Islet of Langerhans (tissue), 1 donor: ENCODE measurements around the gene RRP36.

ENCODE experiments used
- FAIRE-seq: peaks from one replicate; lab custom pipeline; 2011; peaks lifted over from hg19 to GRCh38; lab: Jason Lieb, UNC

The RRP36 gene

GRCh38 chr6:43074847-43075669 lies 53.6 kb downstream of the RRP36 start:
- FAIRE-seq, result no peak

DNA sequence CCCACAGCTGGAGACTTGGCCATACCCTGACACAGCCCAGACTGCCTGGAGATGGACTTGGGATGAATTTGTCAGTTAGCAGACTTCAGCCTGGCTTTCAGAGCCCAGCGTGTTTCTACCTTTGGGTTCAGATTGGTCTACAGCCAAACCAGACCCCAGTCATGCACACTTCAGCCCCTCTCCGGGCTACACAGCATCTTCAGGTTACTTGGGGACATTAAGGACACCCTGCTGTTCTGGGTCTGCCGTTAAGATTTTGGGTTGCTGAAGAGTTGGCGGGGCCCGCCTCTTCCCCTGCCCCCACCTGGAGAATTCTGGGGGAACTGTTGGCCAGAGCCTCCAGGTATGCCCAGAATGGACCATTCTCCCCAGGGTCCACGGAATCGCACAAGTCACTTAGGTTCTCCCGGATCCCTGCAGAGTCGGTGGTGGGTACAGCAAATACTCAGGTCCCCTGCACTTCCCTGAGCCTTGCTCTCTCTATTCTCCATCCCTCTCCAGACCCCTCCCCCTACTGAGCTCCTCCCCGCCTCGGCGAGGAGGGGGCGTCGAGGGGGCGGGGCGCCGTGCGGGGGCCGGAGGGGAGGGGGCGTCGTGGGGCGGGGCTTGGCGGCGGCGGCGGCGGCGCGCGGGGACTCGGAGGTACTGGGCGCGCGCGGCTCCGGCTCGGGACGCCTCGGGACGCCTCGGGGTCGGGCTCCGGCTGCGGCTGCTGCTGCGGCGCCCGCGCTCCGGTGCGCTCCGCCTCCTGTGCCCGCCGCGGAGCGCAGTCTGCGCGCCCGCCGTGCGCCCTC lies 54.4 kb downstream of the RRP36 start, which contains the start of gene PTK7:
Gene PTK7 (plus strand): TSS at position 645 of the 794 bp plus-strand sequence. CDS start 175 bp downstream, outside the sequence.
- no peak for FAIRE-seq

DNA sequence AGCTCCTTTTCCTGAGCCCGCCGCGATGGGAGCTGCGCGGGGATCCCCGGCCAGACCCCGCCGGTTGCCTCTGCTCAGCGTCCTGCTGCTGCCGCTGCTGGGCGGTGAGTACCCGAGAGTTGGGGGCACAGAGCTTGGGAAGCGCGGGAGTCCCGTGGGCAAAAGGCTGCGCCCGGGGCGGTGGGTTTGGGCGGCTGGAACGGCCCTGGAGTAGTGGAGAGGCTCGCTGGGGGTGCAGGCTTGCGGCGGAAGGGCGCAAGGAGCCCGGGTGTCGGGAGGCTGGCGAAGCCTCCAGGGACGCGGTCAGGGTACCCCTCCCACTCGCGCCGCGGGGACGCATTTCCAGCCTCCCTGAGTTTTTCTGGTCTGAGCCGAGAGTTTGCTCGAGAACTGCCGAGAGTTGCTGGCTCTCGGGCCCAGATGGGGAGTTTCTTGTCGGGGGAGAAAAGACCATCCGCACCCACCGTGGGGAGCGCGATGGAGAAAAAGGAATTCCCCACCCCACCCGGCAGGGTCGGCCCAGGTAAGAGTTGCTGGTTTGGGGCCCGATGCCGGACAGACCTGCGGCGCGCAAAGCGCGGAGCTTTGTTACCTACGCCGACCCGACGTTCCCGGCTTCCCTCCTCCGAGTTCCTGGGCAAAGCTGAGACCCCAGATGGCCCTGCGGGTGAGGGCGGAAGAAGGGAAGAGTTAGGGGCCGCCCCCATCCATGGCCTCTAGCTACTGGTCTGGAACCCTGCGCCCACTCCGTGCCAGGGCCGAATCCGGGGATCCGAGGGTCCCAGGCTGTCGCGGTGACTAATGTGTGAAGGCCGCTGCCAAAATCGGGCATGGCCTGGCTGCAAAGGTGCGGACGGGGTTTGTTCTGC lies 55.3 kb downstream of the RRP36 start:
- FAIRE-seq, result no peak

- no peak for FAIRE-seq
Measured at GRCh38 chr6:43077333-43077809, 55.9 kb downstream of the RRP36 start.

- FAIRE-seq, result no peak
Measured at GRCh38 chr6:43077981-43078511, 56.6 kb downstream of the RRP36 start.

DNA sequence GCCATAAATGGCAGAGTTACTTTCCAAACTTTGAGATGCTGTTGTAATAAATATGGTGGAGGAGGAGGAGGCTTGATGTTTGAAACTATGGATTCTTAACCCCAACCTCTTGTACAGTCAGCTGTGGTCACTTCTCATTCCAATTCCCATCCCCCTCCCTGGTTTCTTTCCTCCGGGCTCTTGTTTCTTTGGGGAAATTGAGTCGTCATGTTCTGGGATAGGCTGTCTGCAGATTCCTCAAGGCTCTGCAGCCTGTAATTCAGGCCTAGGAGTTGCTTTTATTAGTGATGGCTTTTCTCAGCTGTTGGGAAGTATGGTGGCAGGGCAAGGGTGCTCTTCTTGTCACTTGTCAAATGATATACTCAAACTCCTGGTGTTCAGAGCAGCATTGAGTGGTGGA lies 57.3 kb downstream of the RRP36 start:
- FAIRE-seq, result no peak
